Amygdala (tissue), 56 donors: Measurements from ENCODE around the gene TTC28.
A peak's percentile ranks its signal among the peaks of the same experiment; 100 is the strongest.

Source experiments
- DNase-seq, 56 donors: peaks; one replicate each; lab custom pipeline; 2025; lab: John Stamatoyannopoulos, UW

The TTC28 gene

DNA sequence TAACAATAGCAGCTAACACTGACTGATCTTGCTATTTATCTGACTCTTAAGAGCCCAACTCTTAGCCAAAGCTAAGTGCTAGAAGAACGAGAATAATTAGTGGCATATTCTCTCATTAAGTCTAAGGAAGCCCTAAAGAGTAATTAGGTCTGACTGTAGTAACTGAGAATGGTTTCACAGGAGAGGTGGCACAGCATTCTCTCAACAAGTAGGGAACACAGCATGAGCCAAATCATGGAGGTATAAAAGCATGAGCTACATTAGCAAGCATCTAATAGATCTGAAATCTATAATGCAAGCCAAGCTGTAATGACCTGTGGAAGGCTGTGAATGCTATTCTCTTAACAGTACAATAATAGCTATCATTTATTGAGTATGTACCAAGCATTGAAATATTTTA, 230.6 kb downstream of the TTC28 start:
- DNase-seq: no peak

GRCh38 chr22:28448625-28449024, 231.0 kb downstream of the TTC28 start:
- no peak for DNase-seq

DNA sequence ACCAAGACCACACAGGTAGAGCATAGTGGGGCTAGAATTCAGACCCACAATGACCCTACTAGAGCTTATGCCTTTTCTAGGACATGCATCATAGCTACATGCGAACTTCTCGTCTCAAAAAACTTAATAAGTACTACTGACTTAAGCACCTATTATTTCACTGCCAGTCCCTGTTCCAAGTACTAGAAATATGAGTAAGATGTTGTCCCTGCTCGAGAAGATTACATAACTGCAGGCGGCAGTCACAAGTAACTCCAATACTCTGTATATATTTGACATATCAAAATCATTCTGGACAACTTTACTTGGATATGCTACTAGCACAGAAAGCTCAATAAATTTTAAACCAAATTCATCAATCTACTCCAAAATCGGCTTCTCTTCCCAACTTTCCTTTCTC, 235.0 kb downstream of the TTC28 start:
- no peak for DNase-seq

DNA sequence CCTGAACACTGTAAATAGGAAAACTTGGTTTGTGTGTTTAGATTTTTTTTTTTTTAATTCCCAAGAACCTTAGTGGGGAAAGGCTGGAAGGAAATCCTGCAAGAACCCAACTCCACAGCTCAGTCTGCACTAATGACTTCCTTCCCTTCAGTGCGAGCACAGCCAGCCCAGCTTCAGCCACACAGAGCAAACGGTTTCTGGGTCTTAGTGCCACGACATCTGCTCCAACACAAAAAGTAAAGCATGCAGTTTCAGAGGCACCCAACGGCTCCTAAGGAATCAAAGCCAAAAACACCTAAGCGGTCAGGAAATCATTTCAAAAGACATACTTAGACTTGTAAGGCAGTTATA, 236.1 kb downstream of the TTC28 start:
- DNase-seq: peak in 49 of 56 donors; percentile 4 to 82 (median 49)

- peak in 28 of 56 donors; percentile 3 to 61 (median 38) for DNase-seq
Observed at GRCh38 chr22:28442711-28443525, 236.7 kb downstream of the TTC28 start.

DNA sequence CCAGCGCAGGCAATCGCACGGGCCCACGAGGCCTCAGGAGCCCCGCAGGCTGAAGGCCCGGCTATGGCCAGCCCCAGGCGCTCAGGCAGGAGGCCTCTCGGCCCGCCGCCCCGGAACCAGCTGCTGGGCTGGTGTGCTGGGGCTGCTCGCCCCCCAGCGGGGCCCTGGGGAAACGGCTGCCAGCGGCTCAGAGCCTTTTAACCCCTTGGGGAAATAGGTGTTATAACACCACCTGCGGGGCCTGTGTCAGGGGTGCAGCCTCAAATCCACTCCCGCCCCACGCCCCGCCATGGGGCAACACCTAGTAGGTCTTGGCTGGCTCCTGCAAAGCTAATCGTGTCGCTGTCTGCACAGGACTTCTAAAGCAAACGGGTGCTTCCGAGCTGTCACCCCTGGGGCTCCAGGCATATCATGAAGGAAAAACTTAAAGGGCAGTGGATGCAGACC, 237.4 kb downstream of the TTC28 start:
- peak in 54 of 56 donors; percentile 16 to 84 (median 60) for DNase-seq

GRCh38 chr22:28441720-28442263, 237.8 kb downstream of the TTC28 start:
- peak in 5 of 56 donors; percentile 4 to 49 (median 21) for DNase-seq

DNA sequence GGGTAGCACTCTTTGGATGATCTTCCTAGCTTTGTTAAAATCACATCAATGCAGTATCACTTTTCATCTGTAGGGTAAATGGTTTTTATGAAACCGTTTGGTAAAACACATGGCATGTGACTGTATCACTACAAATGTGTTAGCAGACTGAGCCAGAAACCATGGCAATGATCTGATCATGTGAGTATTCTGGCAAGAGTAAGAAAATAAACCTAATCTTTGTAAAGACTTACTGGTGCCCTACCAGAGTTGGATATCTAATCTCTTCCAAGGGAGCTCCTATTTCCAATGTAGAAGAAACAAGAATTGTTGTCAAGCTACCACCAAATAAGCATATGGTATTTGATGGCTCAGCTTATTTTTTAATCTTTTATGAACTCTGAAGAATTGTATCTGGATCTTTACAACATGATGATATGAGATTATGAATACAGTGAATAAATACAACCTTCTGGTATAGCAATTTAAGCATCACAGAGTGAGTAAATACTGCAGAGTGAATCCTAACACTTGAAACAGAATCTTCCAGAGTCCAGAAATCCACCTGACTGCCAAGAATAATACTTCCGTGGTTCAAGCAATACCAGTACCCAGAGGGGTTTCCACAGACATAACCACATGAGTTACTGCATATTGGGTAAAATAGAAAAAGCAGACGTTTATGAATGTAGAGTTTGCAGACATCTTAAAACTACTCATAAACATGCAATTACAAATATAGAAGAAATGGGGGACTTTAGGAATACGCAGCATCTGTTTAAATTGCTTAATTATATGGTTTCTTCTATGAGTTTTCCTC, 238.8 kb downstream of the TTC28 start:
- peak in 2 of 56 donors; percentile 1 to 10 for DNase-seq

- DNase-seq: no peak
Observed at GRCh38 chr22:28438183-28438768, 241.4 kb downstream of the TTC28 start.

DNA sequence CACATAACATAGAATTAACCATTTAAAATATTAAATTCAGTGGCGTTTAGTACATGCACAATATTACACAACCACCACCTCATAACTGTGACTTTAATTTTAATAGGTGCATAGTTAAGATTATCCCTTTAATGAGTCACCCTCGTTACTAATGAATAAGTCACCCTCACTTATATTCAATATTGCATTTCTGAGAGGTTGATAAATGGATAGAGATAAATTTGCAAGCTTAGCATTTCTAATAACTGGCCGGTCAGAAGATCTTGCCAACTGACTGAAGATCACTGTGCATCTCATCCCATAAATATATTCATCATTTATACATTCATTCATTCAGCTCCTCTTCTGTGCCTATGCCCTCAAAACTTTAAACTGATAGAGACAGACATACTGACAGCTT, 243.7 kb downstream of the TTC28 start:
- DNase-seq: no peak

- DNase-seq: peak in 2 of 56 donors; percentile 4 to 12
Observed at GRCh38 chr22:28435140-28435768, 244.4 kb downstream of the TTC28 start.

DNA sequence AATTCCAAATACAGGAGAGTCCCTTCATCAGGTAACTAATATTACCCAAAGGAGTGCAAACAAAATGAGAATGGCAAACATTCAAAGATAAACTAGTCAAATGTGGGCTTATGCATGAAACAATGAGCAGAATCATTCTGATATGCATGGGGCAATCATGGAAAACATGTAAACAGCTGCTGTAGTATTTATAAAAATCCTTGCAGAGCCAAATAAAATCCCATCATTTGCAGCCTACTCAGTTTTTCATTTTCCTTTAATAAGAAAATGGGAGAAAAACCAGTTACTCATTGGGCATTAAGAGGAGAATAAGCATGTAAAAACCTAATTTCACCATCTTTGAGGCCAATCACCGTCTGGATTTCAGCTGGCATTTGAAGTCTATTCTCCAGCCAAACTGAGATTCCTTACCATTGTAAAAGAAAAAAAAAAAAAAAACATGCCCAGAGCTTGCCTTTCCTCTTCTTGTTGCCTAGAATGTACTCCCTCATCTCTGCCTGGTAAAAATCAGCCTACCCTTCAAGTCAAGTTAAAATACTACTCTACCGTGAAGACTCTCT, 249.1 kb downstream of the TTC28 start:
- no peak for DNase-seq

DNA sequence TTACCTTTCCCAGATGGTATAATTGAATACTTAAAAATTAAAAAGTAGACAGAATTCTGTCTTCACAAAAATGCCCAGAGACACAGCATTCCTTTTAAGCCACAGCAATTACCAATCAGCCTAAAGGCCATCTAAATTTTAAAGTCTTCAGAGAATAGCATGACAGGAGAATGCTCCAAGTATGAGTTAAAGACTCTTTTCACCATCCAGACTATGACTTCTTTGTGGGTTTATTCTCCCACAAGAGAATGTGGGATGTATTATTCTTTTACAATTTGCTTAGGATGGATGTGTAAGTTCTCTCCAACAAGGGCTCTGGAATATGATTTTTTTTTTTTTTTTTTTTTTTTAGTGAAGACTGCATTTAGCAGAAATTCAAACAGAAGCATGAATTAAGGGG, 249.9 kb downstream of the TTC28 start:
- no peak for DNase-seq

DNA sequence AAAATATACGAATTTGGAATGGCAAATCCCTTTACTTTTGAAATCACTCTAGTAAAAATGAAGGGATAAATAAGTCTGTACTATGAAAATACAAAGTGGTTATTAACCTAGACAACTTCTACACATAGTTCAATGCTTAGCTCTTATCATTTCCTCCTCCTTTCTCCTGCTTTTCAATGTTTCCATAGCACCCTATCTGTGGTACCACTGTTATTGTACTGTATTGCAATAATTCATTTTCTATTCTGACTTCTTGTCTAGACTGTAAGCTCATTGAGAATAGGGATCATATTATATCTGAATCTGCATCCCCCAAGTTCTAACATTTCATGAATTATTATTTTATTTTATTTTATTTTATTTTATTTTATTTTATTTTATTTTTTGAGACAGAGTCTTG, 251.4 kb downstream of the TTC28 start:
- no peak for DNase-seq

DNA sequence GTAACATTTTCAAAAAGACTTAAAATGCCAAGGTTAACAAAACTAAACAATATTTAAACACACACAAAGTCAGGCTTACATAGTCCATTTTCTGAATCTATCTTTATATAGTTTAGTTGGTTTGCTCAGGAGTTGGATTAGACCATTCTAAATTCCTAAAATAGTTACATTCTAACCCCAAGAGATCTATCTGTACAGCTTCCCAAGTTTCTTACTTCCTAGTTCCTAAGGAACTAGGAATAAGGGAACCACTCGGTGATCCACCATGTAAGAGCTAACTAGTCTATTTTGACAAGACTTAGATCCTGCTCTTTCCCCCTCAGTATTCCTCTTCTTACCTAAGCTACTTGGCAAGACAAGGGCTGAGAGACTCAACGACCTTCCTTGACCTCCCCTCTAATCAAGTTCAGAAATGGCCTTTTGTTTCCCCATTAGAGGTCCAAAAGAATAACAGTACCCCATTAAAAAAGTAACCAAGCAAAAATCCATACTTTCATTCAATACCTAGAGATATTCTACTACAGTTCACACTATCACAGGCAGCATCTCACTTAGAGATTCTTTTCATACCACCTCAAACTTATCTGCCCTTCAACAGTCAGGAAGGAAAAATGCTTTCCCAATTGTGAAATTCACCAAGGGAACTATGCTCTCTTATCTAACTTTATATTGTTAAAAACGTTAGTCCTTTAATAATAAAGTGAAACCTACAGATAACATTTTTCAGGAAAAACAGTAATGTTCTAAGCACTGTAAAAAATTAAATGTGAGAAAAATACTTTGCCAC, 253.1 kb downstream of the TTC28 start:
- DNase-seq: no peak

- no peak for DNase-seq
Observed at GRCh38 chr22:28425211-28425610, 254.4 kb downstream of the TTC28 start.

DNA sequence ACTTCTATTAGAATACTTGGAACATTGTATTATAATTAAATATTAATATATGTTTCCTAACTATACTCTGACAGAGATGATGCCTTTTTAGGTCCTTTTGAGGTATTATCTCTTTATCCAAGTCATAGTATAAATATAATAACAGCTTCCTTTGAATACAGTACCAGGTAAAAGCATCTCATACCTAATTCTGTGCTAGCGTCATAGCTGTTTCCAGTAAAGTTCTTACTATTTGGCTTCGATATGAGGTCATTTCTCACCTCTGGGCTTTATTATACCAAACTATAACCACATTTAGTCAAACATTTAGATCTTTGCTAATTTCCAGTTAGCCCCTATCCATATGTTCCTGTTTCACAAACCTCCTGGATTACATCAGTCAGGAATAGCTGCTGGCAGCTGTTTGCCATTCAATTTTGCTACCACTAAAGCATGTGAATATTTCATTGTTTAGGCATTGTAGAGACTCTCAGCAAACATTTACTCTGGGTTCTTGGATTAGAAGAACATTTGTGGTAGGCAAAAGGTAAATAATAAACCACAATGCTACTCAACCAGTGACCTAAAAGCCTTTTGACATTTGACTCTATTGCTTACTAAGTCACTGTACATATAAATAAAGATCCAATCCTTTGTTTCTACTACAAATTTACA, 255.1 kb downstream of the TTC28 start:
- no peak for DNase-seq

DNA sequence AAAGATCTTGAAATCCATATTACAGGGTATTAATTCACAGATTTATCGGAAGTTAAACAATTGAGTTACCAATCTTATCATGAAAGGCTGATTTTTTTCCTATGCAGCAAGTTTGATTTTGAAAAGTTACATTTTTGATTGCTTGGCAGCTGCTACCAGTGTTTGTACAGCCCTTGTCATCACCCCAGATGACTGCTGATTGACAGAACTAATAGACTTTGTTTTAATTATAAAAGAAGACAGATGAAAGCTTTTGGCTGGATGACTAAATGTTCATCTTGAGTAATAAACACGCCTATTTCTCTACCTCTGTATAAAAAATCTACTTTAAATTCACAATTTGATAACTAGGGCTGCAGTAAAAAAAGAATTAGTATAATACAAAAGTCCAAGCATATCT, 259.7 kb downstream of the TTC28 start:
- no peak for DNase-seq

GRCh38 chr22:28418008-28418407, 261.6 kb downstream of the TTC28 start:
- DNase-seq: no peak
